Tibial nerve (tissue), 4 donors: ENCODE data around the gene FCRLB.

Source experiments
- CTCF ChIP-seq, 5 experiments: fragments of 200-600 bp in 3 of 5; fragments of 450-650 bp in 2 of 5; sonication (generic) in 3 of 5; IDR thresholded peaks; one replicate each; pipeline ENCODE4 v1.5.1; 2016 to 2019; ENCODE audit warnings: antibody characterized with exemption in 5 of 5, mild to moderate bottlenecking in 3 of 5, moderate library complexity in 2 of 5
- EP300 ChIP-seq, 2 donors: sonication (generic); formaldehyde crosslinking; IDR thresholded peaks; one replicate each; pipeline ENCODE4 v1.6.1; 2017; ENCODE audit warnings: antibody characterized with exemption in 2 of 2, mild to moderate bottlenecking in 1 of 2
- POLR2A ChIP-seq, 2 donors: fragments of 450-650 bp; IDR thresholded peaks; one replicate each; pipeline ENCODE4 v1.6.1; 2017; ENCODE audit warnings: antibody characterized with exemption in 2 of 2, mild to moderate bottlenecking in 2 of 2, moderate library complexity in 2 of 2

GRCh38 chr1:161736335-161736969, 15.1 kb downstream of the FCRLB start:
- no peak for TF ChIP-seq EP300 (IDR thresholded peaks at IDR 0.05)
- no peak for TF ChIP-seq POLR2A (IDR thresholded peaks at IDR 0.05)
- no peak for TF ChIP-seq CTCF (IDR thresholded peaks at IDR 0.05)
